Measurements from ENCODE around the gene TNFRSF13B. TPM values are rescaled to one million over a fixed set of nuclear protein-coding genes. Genes with fewer than 3 reads are reported as not detected.

Gene TNFRSF13B
- total RNA-seq, 3 donors from 2014 or later (not counting 1 experiment from before 2014, with no cell fraction given): 0.70 to 7.7 (median 0.89) TPM

DNA sequence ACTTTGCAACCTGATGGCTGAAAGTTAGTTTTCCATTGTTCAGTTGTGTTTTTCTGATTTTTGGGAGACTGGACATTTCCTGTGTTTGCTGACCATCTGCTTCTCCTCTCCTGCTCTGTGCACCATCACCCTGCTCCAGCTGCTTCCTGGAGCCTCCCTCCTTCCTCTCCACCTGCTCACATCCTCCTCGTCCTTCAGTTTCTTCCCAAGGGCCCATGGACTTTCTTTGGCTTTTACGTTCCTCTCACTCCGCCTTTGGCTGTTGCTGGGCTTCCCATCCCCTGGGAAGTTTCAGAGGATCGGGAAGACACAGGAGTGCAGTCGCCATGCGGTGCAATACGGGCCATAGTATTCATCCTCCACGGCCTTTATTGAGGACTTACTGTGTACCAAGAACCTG is 61.6 kb downstream of the TNFRSF13B start:
- intact Hi-C loops (cut with micrococcal nuclease): no loop called here
- Mint-ChIP-seq H3K27me3 (ENCODE audit: low read depth in 2 of 2) (peaks cover 12 to 29% of the 10 kb centered on the region in 2 donors), H3K36me3 (no peaks in the 10 kb centered on the region), H3K27ac (no peak overlapping the region), H3K4me1 (no peaks in the 10 kb centered on the region), H3K4me3 (no peak overlapping the region), H3K9me3 (no peaks in the 10 kb centered on the region)
- Histone ChIP-seq H3K27ac (ENCODE audit: low read length) (no peak overlapping the region), H3K4me1 (ENCODE audit: control insufficient read depth, insufficient read depth, low read length) (no peaks in the 10 kb centered on the region), H3K36me3 (ENCODE audit: control insufficient read depth, insufficient read depth, low read length) (no peaks in the 10 kb centered on the region), H3K4me3 (ENCODE audit: low read length) (no peak overlapping the region), H3K27me3 (ENCODE audit: control insufficient read depth, insufficient read depth, low read length) (no peaks in the 10 kb centered on the region), H3K9me3 (ENCODE audit: control insufficient read depth, insufficient read depth, low read length) (no peaks in the 10 kb centered on the region)
- TF ChIP-seq CTCF (IDR thresholded peaks at IDR 0.05): no peak
- no peak for ATAC-seq
- DNase-seq: no peak
- WGBS (ENCODE audit: insufficient coverage): 78% methylated on average over 8 of the region's 8 CpGs

DNA sequence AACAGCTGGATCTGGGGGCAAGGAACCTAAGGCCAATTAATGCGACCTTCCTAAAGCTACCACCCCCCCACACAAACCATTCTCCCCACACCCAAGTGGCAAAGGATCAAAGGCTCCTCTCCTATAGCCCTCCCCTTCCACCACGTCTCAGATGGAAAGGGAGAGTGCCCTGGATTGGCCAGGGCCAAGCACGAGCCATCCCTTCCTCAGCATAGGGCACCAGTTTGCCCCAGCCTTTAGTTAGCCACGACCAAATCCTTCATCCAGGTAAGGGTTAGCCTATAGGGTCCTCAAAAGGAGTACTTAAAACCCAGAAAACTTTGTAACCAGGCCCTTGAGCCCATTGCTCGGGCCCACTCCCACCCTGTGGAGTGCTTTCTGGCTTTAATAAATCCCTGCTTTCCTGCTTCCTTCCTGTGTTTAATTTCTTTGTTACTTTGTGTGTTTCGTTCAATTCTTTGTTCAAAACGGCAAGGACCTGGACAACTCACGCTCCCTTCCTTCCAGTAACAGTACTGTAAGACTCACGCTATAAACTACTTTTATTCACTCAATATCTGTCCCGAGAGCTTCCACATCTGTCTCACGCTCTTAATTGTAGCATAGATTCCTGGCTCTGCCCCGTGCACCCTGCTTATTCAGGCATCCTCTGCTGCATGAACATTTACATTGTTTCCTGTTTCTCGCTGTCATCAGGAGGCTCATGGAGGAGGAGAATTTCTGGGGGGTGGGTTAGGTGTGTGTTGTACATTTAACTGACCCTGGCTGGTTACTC is 62.3 kb downstream of the TNFRSF13B start:
- no peak for TF ChIP-seq CTCF (IDR thresholded peaks at IDR 0.05)
- H3K4me3 ChIP-seq (ENCODE audit: low read length): no peak overlapping the region
- no peak overlapping the region for H3K27ac ChIP-seq (ENCODE audit: low read length)
- no peak for ATAC-seq
- no peaks in the 10 kb centered on the region for H3K36me3 ChIP-seq (ENCODE audit: control insufficient read depth, insufficient read depth, low read length)
- no peaks in the 10 kb centered on the region for H3K4me1 ChIP-seq (ENCODE audit: control insufficient read depth, insufficient read depth, low read length)
- H3K9me3 Mint-ChIP-seq: no peaks in the 10 kb centered on the region
- no peaks in the 10 kb centered on the region for H3K4me1 Mint-ChIP-seq
- WGBS (ENCODE audit: insufficient coverage): 63% methylated on average over 13 of the region's 13 CpGs
- H3K4me3 Mint-ChIP-seq: no peak overlapping the region
- no peaks in the 10 kb centered on the region for H3K27me3 ChIP-seq (ENCODE audit: control insufficient read depth, insufficient read depth, low read length)
- no peak for DNase-seq
- peaks cover 13 to 32% of the 10 kb centered on the region in 2 donors for H3K27me3 Mint-ChIP-seq (ENCODE audit: low read depth in 2 of 2)
- H3K9me3 ChIP-seq (ENCODE audit: control insufficient read depth, insufficient read depth, low read length): no peaks in the 10 kb centered on the region
- no peak overlapping the region for H3K27ac Mint-ChIP-seq
- intact Hi-C loops (cut with micrococcal nuclease): no loop called here
- no peaks in the 10 kb centered on the region for H3K36me3 Mint-ChIP-seq

DNA sequence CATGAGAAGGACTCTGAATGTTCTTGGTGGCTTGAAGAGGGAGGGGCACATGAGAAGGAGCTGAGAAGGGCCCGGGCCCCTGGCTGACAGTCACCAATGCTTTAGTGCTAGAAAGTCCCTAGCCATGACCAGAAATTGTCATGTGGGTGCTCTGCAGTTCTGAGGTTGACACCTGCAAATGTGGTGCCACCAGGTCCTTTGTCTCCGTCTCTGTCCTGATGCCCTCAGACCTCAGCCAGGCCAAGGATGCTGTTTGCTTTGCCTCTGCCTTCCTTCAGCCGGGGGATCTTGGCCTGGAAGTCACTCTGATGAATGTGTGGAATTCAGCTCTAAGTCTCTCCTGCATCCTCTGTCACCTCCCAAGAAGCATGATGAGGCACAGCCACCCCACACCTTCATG is 63.6 kb downstream of the TNFRSF13B start:
- intact Hi-C loops (cut with micrococcal nuclease): no loop called here
- ATAC-seq (peak in 2 of 3 donors; percentile 26 to 29), DNase-seq (no peak)
- no peaks in the 10 kb centered on the region for H3K9me3 Mint-ChIP-seq
- 70% methylated on average over 3 of the region's 3 CpGs for WGBS (ENCODE audit: insufficient coverage)
- Histone ChIP-seq H3K36me3 (ENCODE audit: control insufficient read depth, insufficient read depth, low read length) (no peaks in the 10 kb centered on the region), H3K4me1 (ENCODE audit: control insufficient read depth, insufficient read depth, low read length) (no peaks in the 10 kb centered on the region), H3K27me3 (ENCODE audit: control insufficient read depth, insufficient read depth, low read length) (no peaks in the 10 kb centered on the region), H3K9me3 (ENCODE audit: control insufficient read depth, insufficient read depth, low read length) (no peaks in the 10 kb centered on the region), H3K27ac (ENCODE audit: low read length) (no peak overlapping the region), H3K4me3 (ENCODE audit: low read length) (no peak overlapping the region)
- no peak overlapping the region for H3K27ac Mint-ChIP-seq
- no peak for TF ChIP-seq CTCF (IDR thresholded peaks at IDR 0.05)
- H3K27me3 Mint-ChIP-seq (ENCODE audit: low read depth in 2 of 2): peaks cover 18 to 43% of the 10 kb centered on the region in 2 donors
- no peak overlapping the region for H3K4me3 Mint-ChIP-seq
- H3K4me1 Mint-ChIP-seq: no peaks in the 10 kb centered on the region
- no peaks in the 10 kb centered on the region for H3K36me3 Mint-ChIP-seq

GRCh38 chr17:16906680-16907079 is 65.2 kb downstream of the TNFRSF13B start:
- H3K27ac Mint-ChIP-seq: no peak overlapping the region
- intact Hi-C loops (cut with micrococcal nuclease): no loop called here
- H3K36me3 Mint-ChIP-seq: no peaks in the 10 kb centered on the region
- no peak overlapping the region for H3K4me3 Mint-ChIP-seq
- Histone ChIP-seq H3K36me3 (ENCODE audit: control insufficient read depth, insufficient read depth, low read length) (no peaks in the 10 kb centered on the region), H3K4me1 (ENCODE audit: control insufficient read depth, insufficient read depth, low read length) (no peaks in the 10 kb centered on the region), H3K27ac (ENCODE audit: low read length) (no peak overlapping the region), H3K27me3 (ENCODE audit: control insufficient read depth, insufficient read depth, low read length) (no peaks in the 10 kb centered on the region), H3K4me3 (ENCODE audit: low read length) (no peak overlapping the region), H3K9me3 (ENCODE audit: control insufficient read depth, insufficient read depth, low read length) (no peaks in the 10 kb centered on the region)
- ATAC-seq (no peak), DNase-seq (no peak)
- no peaks in the 10 kb centered on the region for H3K9me3 Mint-ChIP-seq
- TF ChIP-seq CTCF (IDR thresholded peaks at IDR 0.05): no peak
- H3K4me1 Mint-ChIP-seq: no peaks in the 10 kb centered on the region
- peaks cover 25 to 56% of the 10 kb centered on the region in 2 donors for H3K27me3 Mint-ChIP-seq (ENCODE audit: low read depth in 2 of 2)
- WGBS (ENCODE audit: insufficient coverage): 80% methylated on average over 3 of the region's 4 CpGs
